ENCODE results near the gene AIDA.
"Not testable (repeated sequence)": the region's sequence is repeated elsewhere in the genome, so short reads cannot be mapped to it uniquely, and the experiment has no call there.

Gene AIDA

GRCh38 chr1:222713091-222713961, 1.0 kb upstream of the AIDA start:
- in situ Hi-C loops (cut with MboI; ENCODE audit: low sequenced_read_pairs) = no loop called here

GRCh38 chr1:222711319-222712252, 705 bp downstream of the AIDA start:
- in situ Hi-C loops (cut with MboI; ENCODE audit: low sequenced_read_pairs) = no loop called here

GRCh38 chr1:222709700-222710153, 2.6 kb downstream of the AIDA start:
- in situ Hi-C loops (cut with MboI; ENCODE audit: low sequenced_read_pairs) = no loop called here

GRCh38 chr1:222706815-222707214, 5.5 kb downstream of the AIDA start:
- in situ Hi-C loops (cut with MboI; ENCODE audit: low sequenced_read_pairs) = no loop called here

GRCh38 chr1:222704260-222704659, 8.0 kb downstream of the AIDA start:
- in situ Hi-C loops (cut with MboI; ENCODE audit: low sequenced_read_pairs) = no loop called here

- in situ Hi-C loops (cut with MboI; ENCODE audit: low sequenced_read_pairs) = no loop called here
These were observed 10.1 kb downstream of the AIDA start for GRCh38 chr1:222702210-222702609.

GRCh38 chr1:222697826-222698225, 14.5 kb downstream of the AIDA start:
- in situ Hi-C loops (cut with MboI; ENCODE audit: low sequenced_read_pairs) = no loop called here

GRCh38 chr1:222697203-222697602, 15.1 kb downstream of the AIDA start:
- in situ Hi-C loops (cut with MboI; ENCODE audit: low sequenced_read_pairs) = no loop called here

GRCh38 chr1:222696741-222697140, 15.6 kb downstream of the AIDA start:
- in situ Hi-C loops (cut with MboI; ENCODE audit: low sequenced_read_pairs) = no loop called here

- in situ Hi-C loops (cut with MboI; ENCODE audit: low sequenced_read_pairs) = no loop called here
These were observed 17.4 kb downstream of the AIDA start for GRCh38 chr1:222694927-222695326.

GRCh38 chr1:222691016-222691415, 21.3 kb downstream of the AIDA start:
- in situ Hi-C loops (cut with MboI; ENCODE audit: low sequenced_read_pairs) = no loop called here

GRCh38 chr1:222680080-222680479, 32.2 kb downstream of the AIDA start:
- in situ Hi-C loops (cut with MboI; ENCODE audit: low sequenced_read_pairs) = no loop called here

GRCh38 chr1:222670110-222670509, 42.2 kb downstream of the AIDA start:
- in situ Hi-C loops (cut with MboI; ENCODE audit: low sequenced_read_pairs) = no loop called here

- in situ Hi-C loops (cut with MboI; ENCODE audit: low sequenced_read_pairs) = not testable (repeated sequence)
These were observed 43.2 kb downstream of the AIDA start for GRCh38 chr1:222669107-222669506.

GRCh38 chr1:222668184-222668583, 44.1 kb downstream of the AIDA start:
- in situ Hi-C loops (cut with MboI; ENCODE audit: low sequenced_read_pairs) = not testable (repeated sequence)

- in situ Hi-C loops (cut with MboI; ENCODE audit: low sequenced_read_pairs) = no loop called here
These were observed 46.3 kb downstream of the AIDA start for GRCh38 chr1:222665964-222666363.

GRCh38 chr1:222663431-222663934, 48.8 kb downstream of the AIDA start:
- in situ Hi-C loops (cut with MboI; ENCODE audit: low sequenced_read_pairs) = no loop called here

- in situ Hi-C loops (cut with MboI; ENCODE audit: low sequenced_read_pairs) = no loop called here
These were observed 54.4 kb downstream of the AIDA start for GRCh38 chr1:222657899-222658298.

- in situ Hi-C loops (cut with MboI; ENCODE audit: low sequenced_read_pairs) = no loop called here
These were observed 55.7 kb downstream of the AIDA start for GRCh38 chr1:222656391-222657155.

- in situ Hi-C loops (cut with MboI; ENCODE audit: low sequenced_read_pairs) = no loop called here
These were observed 57.4 kb downstream of the AIDA start for GRCh38 chr1:222654849-222655248.

Measured in HL-60/S4 treated with retinoic acid at 250 ng/mL for 4 days and 3 days (cell line).